ENCODE data around the gene CHAT. TPM values are rescaled to one million over a fixed set of nuclear protein-coding genes. Genes with fewer than 3 reads are reported as not detected.

The CHAT gene
- total RNA-seq, 1 donor from 2014 or later: not detected

DNA sequence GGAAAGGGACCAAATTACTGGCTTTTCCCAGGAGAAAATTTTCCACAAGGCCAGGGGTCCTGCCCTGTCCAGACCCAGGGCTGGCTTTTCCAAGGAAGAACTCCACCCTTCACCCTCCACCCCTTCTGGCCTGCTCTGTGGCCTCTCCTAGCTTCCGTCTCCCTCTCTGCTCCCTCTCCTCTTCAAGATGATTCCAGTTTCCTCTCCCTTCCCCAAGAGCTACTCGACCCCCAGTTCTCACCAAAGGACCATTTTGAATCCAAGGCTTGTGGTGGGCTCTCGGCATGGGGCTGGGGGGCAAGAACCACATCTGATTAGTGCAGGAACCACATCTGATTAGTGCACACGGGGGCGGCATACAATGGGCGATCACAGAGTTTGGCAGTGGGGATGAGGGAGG lies 7.7 kb downstream of the CHAT start:
- no peaks in the 10 kb centered on the region for H3K4me1 ChIP-seq
- H3K27ac ChIP-seq (replicated peaks): no peak overlapping the region
- DNase-seq: no peak
- H3K36me3 ChIP-seq: no peaks in the 10 kb centered on the region
- no peaks in the 10 kb centered on the region for H3K9me3 ChIP-seq (replicated peaks)
- peaks cover 94% of the 10 kb centered on the region for H3K27me3 ChIP-seq (ENCODE audit: low read depth)
- intact Hi-C loops (cut with micrococcal nuclease): no loop called here
- no peak overlapping the region for H3K4me3 ChIP-seq
- TF ChIP-seq CTCF (IDR thresholded peaks at IDR 0.05; ENCODE audit: borderline replicate concordance): no peak

GRCh38 chr10:49622426-49623425 lies 8.9 kb downstream of the CHAT start:
- no peak for DNase-seq
- Histone ChIP-seq H3K4me3 (no peak overlapping the region), H3K36me3 (no peaks in the 10 kb centered on the region), H3K4me1 (no peaks in the 10 kb centered on the region), H3K27me3 (ENCODE audit: low read depth) (peaks cover 82% of the 10 kb centered on the region), H3K27ac (replicated peaks) (no peak overlapping the region), H3K9me3 (replicated peaks) (no peaks in the 10 kb centered on the region)
- no peak for TF ChIP-seq CTCF (IDR thresholded peaks at IDR 0.05; ENCODE audit: borderline replicate concordance)
- intact Hi-C loops (cut with micrococcal nuclease): no loop called here

- DNase-seq: no peak
- Histone ChIP-seq H3K4me3 (no peak overlapping the region), H3K27me3 (ENCODE audit: low read depth) (peaks cover 74% of the 10 kb centered on the region), H3K4me1 (no peaks in the 10 kb centered on the region), H3K27ac (replicated peaks) (no peak overlapping the region), H3K36me3 (no peaks in the 10 kb centered on the region), H3K9me3 (replicated peaks) (no peaks in the 10 kb centered on the region)
- no peak for TF ChIP-seq CTCF (IDR thresholded peaks at IDR 0.05; ENCODE audit: borderline replicate concordance)
- intact Hi-C loops (cut with micrococcal nuclease): no loop called here
Measured at GRCh38 chr10:49624629-49625028, 10.8 kb downstream of the CHAT start.

GRCh38 chr10:49625411-49625810 lies 11.6 kb downstream of the CHAT start:
- DNase-seq: no peak
- Histone ChIP-seq H3K36me3 (no peaks in the 10 kb centered on the region), H3K4me1 (no peaks in the 10 kb centered on the region), H3K27ac (replicated peaks) (no peak overlapping the region), H3K9me3 (replicated peaks) (no peaks in the 10 kb centered on the region), H3K4me3 (no peak overlapping the region), H3K27me3 (ENCODE audit: low read depth) (peaks cover 69% of the 10 kb centered on the region)
- intact Hi-C loops (cut with micrococcal nuclease): no loop called here
- TF ChIP-seq CTCF (IDR thresholded peaks at IDR 0.05; ENCODE audit: borderline replicate concordance): no peak

- H3K4me3 ChIP-seq: no peak overlapping the region
- H3K27ac ChIP-seq (replicated peaks): no peak overlapping the region
- no peaks in the 10 kb centered on the region for H3K36me3 ChIP-seq
- H3K9me3 ChIP-seq (replicated peaks): no peaks in the 10 kb centered on the region
- H3K27me3 ChIP-seq (ENCODE audit: low read depth): peaks cover 55% of the 10 kb centered on the region
- DNase-seq: no peak
- no peaks in the 10 kb centered on the region for H3K4me1 ChIP-seq
- intact Hi-C loops (cut with micrococcal nuclease): no loop called here
- TF ChIP-seq CTCF (IDR thresholded peaks at IDR 0.05; ENCODE audit: borderline replicate concordance): no peak
Measured at GRCh38 chr10:49627038-49627437, 13.2 kb downstream of the CHAT start.

Data from left ventricle myocardium inferior (tissue), 1 donor.